Mucosa of descending colon (tissue), 3 donors: ENCODE results near the gene ZZZ3. TPM values are rescaled to one million over a fixed set of nuclear protein-coding genes. Genes with fewer than 3 reads are reported as not detected.

Source experiments
- ATAC-seq: fragments of 200-7000 bp; cut with Tn5 transposase; one replicate; pipeline ENCODE4 v1.9.1; 2020; ENCODE audit warnings: mild to moderate bottlenecking, moderate library complexity
- DNase-seq, 3 donors: peaks; one replicate each; pipeline ENCODE4 v3.0.0-alpha.2; 2020
- H3K36me3 ChIP-seq: fragments of 200-600 bp; one replicate; pipeline ENCODE4 v1.8.0; 2021; ENCODE audit warnings: low read depth, mild to moderate bottlenecking
- H3K4me1 ChIP-seq: fragments of 200-600 bp; one replicate; pipeline ENCODE4 v1.8.0; 2021; ENCODE audit warnings: low read depth, mild to moderate bottlenecking
- H3K4me3 ChIP-seq: fragments of 200-600 bp; one replicate; pipeline ENCODE4 v1.8.0; 2021; ENCODE audit warnings: mild to moderate bottlenecking
- H3K9me3 ChIP-seq: fragments of 200-600 bp; one replicate; pipeline ENCODE4 v1.8.0; 2021; ENCODE audit warnings: mild to moderate bottlenecking
- intact Hi-C, 2 donors: fragments of 100-400 bp; cut with DNase I in 1 of 2; cut with micrococcal nuclease in 1 of 2; formaldehyde crosslinking; loops; one replicate each; pipeline versions ENCODE4 v1.11.0 to v1.11.1; 2022; cut with DNase I, micrococcal nuclease
- long read RNA-seq, 2 donors: library from polyadenylated mRNA; unstranded; transcript quantifications; one replicate each; pipeline ENCODE4 v2.0.0, GENCODE V29; 2019 to 2021
- total RNA-seq, 3 donors: library from RNA; stranded (reverse); fragmentation: NEBNext Ultra II Directional in 2 of 3; extraction: Animal tissue kit (Norgen Biotek cat#: 25700) in 2 of 3; gene quantifications; one replicate each; pipeline versions ENCODE4 v1.2.1 to v1.2.4, GENCODE V29; 2021 to 2023
- TF ChIP-seq, protein P1 (sequence below): fragments of 200-600 bp; IDR thresholded peaks from one replicate; pipeline ENCODE4 v1.8.0; 2022; ENCODE audit warnings: antibody characterized with exemption, mild to moderate bottlenecking
- donor health status: DM: no; HTN: no; CAD: no; lungs with moderate emphysema.
- donor health status: DM: no; HTN: no; CAD: no.
- donor health status: DM: no; HTN: yes; CAD: no.

The ZZZ3 gene
- total RNA-seq = 10 to 100 TPM; 29.8 to 58.2 (median 37.0) TPM
- long read RNA-seq, donor 1, full-length matches to known transcripts = 12 of 33 reads
- long read RNA-seq, donor 1, partial matches to known transcripts = 2 of 33 reads
- long read RNA-seq, donor 1, other reads (novel, unspliced or antisense) = 19 of 33 reads
- long read RNA-seq, donor 2, partial matches to known transcripts = 1 of 5 reads
- long read RNA-seq, donor 2, other reads (novel, unspliced or antisense) = 2 of 5 reads

DNA sequence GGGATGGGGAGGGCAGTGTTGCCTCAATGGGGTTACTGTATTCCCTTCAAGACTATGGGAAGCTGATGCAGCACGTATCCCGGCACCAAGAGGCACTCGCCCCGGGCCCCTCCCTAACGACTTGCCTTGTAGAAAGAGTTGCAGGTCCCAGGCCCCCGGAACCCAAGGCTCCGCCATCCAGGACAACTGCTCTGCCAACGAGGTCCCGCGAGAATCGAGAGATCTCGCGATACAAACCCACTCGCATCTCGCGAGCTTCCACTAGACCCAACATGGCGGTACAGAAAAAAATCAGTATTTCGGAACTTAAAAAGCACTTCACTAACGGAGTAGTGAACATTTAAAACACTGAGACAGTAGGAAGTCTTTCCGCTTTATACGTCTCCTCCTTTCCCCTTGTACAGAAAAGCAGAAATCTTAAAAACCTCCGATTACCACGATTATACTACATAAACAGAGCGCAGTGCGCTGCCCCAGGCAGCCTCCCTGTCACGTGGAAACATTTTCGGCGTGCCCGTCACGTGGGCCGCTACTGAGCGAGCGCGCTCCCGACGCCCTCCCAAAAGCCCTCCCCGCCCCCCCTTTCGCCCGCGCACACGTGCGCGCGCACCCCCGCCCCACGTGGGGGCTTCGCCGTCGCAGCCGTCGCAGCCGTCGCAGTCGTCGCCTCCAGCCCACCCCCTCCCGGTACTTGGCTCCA, at the start of gene ZZZ3:
ZZZ3 (minus strand) TSS at position 199 of the 700 bp plus-strand sequence. CDS start 49,304 bp downstream, outside the sequence.
- intact Hi-C loops = no loop called here
- DNase-seq (peak; percentile 93 to 97 (median 94)), ATAC-seq (peak; percentile 84)
- H3K36me3 ChIP-seq = no peaks in the 10 kb centered on the region
- TF ChIP-seq, protein P1, sequence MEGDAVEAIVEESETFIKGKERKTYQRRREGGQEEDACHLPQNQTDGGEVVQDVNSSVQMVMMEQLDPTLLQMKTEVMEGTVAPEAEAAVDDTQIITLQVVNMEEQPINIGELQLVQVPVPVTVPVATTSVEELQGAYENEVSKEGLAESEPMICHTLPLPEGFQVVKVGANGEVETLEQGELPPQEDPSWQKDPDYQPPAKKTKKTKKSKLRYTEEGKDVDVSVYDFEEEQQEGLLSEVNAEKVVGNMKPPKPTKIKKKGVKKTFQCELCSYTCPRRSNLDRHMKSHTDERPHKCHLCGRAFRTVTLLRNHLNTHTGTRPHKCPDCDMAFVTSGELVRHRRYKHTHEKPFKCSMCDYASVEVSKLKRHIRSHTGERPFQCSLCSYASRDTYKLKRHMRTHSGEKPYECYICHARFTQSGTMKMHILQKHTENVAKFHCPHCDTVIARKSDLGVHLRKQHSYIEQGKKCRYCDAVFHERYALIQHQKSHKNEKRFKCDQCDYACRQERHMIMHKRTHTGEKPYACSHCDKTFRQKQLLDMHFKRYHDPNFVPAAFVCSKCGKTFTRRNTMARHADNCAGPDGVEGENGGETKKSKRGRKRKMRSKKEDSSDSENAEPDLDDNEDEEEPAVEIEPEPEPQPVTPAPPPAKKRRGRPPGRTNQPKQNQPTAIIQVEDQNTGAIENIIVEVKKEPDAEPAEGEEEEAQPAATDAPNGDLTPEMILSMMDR = no peak
- H3K4me3 ChIP-seq = peak within 1 kb of the TSS; percentile 63
- H3K4me1 ChIP-seq = peaks cover 27% of the 10 kb centered on the region
- H3K9me3 ChIP-seq = no peaks in the 10 kb centered on the region

DNA sequence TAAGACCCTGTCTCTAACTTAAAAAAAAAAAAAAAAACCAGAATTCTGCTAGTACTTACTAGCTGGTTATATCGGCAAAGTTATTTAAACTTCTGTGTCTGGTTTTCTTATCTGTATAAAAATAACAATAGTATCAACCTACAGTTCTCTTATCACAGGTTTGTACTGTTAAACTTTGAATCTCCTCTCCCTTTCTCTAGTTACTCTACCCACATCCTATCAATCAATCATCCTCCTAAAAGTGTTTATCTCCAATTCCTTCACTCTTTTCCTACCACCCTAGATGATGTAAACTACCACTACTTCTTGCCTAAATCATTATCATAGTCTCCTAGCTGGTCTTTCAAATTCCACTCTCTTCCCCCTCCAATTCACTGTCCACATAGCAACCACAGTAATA, 49.6 kb upstream of the ZZZ3 start:
- Histone ChIP-seq H3K9me3 (no peaks in the 10 kb centered on the region), H3K4me3 (no peak overlapping the region), H3K4me1 (no peaks in the 10 kb centered on the region), H3K36me3 (no peaks in the 10 kb centered on the region)
- no peak for ATAC-seq
- TF ChIP-seq, protein P1 = no peak
- intact Hi-C loops = no loop called here
- DNase-seq = no peak

DNA sequence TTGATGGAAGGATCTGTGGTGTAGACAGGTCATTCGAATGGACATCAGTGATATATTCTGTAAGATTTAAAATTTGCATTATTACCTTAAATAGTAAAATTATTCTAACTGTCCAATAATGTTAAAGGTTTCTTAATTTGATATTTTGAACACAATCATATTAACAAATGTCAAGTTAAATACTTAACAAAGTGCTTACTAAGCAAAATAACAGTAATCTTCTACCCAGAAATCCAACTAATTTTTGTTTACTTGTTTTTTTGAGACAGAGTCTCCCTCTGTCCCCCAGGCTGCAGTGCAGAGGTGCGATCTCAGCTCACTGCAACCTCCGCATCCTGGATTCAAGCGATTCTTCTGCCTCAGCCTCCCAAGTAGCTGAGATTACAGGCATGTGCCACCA, 43.2 kb upstream of the ZZZ3 start:
- Histone ChIP-seq H3K9me3 (no peaks in the 10 kb centered on the region), H3K4me1 (no peaks in the 10 kb centered on the region), H3K36me3 (no peaks in the 10 kb centered on the region), H3K4me3 (no peak overlapping the region)
- DNase-seq (no peak), ATAC-seq (no peak)
- intact Hi-C loops = no loop called here
- TF ChIP-seq, protein P1 = no peak

DNA sequence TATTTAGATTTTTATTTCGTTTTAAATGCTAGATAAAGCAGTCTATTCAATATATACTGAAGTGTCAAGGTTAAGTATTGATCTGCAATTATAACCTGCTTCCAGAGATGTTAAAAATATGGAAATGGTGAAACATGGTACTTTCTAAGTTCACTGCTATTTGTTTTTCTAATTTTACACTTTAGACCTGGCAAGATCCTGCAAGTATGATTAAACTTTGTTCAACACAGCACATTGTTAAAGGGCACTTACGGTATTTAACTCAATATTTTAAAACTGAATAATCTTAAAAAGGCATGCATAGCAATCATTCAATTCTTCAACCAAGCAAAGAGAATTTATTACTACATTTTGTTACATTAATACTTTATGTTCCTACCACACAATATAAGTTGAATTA, 35.7 kb upstream of the ZZZ3 start:
- ATAC-seq = no peak
- intact Hi-C loops = no loop called here
- TF ChIP-seq, protein P1 = no peak
- no peaks in the 10 kb centered on the region for H3K9me3 ChIP-seq
- peaks cover 5% of the 10 kb centered on the region for H3K36me3 ChIP-seq
- DNase-seq = no peak
- no peak overlapping the region for H3K4me3 ChIP-seq
- no peaks in the 10 kb centered on the region for H3K4me1 ChIP-seq

DNA sequence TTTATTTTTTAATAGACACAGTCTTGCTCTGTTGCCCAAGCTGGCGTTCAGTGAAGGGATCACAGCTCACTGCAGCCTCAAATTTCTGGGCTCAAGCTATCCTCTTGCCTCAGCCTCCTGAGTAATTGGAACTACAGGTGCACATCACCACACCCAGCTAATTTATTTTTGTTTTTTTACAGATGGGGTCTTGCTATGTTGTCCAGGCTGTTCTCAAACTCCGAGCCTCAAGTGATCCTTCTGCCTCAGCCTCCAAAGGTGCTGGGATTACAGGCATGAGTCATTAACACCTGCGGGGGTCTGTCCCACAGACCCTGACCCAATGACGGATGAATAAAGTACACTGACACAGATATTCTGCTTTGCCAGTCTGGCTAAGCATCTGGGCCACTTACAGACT, 33.6 kb upstream of the ZZZ3 start:
- H3K4me3 ChIP-seq = no peak overlapping the region
- H3K9me3 ChIP-seq = no peaks in the 10 kb centered on the region
- DNase-seq (no peak), ATAC-seq (no peak)
- no peaks in the 10 kb centered on the region for H3K4me1 ChIP-seq
- peaks cover 5% of the 10 kb centered on the region for H3K36me3 ChIP-seq
- intact Hi-C loops = no loop called here
- TF ChIP-seq, protein P1 = no peak
